SK-N-SH (cell line): ENCODE measurements around the gene DENND5B. TPM values are rescaled to one million over a fixed set of nuclear protein-coding genes. Genes with fewer than 3 reads are reported as not detected.

ENCODE experiments used
- CTCF ChIA-PET: fragments of 300-600, 350-600 bp; formaldehyde crosslinking; extraction: SDS; loops from one replicate; lab custom pipeline; 2021; lab: Yijun Ruan, JAX
- POLR2A ChIA-PET: fragments of 350-600 bp; sonication (Branson Sonifier 250); formaldehyde crosslinking; extraction: SDS; loops from one replicate; lab custom pipeline; 2020; ENCODE audit warnings: antibody characterized with exemption, inconsistent platforms; lab: Yijun Ruan, JAX
- DNase-seq: peaks from one replicate; pipeline ENCODE4 v3.0.0; 2012
- H2AFZ ChIP-seq: fragments of 200-600 bp; sonication (generic); 2 replicates; pipeline ENCODE4 v1.8.1; 2016; ENCODE audit warnings: antibody characterized with exemption, mild to moderate bottlenecking, low read depth
- H3F3A ChIP-seq: fragments of 200-600 bp; sonication (generic); replicated peaks from 2 replicates; pipeline ENCODE3; 2016; ENCODE audit warnings: antibody characterized with exemption, mild to moderate bottlenecking; ENCODE audit not compliant: insufficient read depth
- H3K27ac ChIP-seq, 2 experiments: fragments of 200-500 bp in 1 of 2; fragments of 200-600 bp in 1 of 2; sonication (Bioruptor generic) in 1 of 2; sonication (generic), shearing (Covaris generic) in 1 of 2; 2 replicates each; pipeline versions ENCODE4 v1.5.1 to v1.6.1; 2014 to 2016; ENCODE audit warnings: low read depth in 2 of 2, inconsistent platforms in 1 of 2, low read length in 1 of 2, mild to moderate bottlenecking in 1 of 2, mixed read lengths in 1 of 2
- H3K27me3 ChIP-seq: fragments of 200-600 bp; sonication (generic), shearing (Covaris generic); 2 replicates; pipeline ENCODE4 v1.6.1; 2016; ENCODE audit warnings: mixed run types; ENCODE audit not compliant: insufficient read depth
- H3K36me3 ChIP-seq, 2 experiments: fragments of 200-500 bp in 1 of 2; fragments of 200-600 bp in 1 of 2; sonication (Bioruptor generic) in 1 of 2; sonication (generic) in 1 of 2; replicated peaks in 1 of 2; 2 replicates each; pipeline versions ENCODE3 to v1.5.1; 2014 to 2016; ENCODE audit warnings: low read length in 1 of 2, mild to moderate bottlenecking in 1 of 2; ENCODE audit not compliant: insufficient read depth in 2 of 2, control insufficient read depth in 1 of 2
- H3K4me1 ChIP-seq, 2 experiments: fragments of 200-500 bp in 1 of 2; fragments of 200-600 bp in 1 of 2; sonication (Bioruptor generic) in 1 of 2; sonication (generic), shearing (Covaris generic) in 1 of 2; 2 replicates each; pipeline versions ENCODE4 v1.5.1 to v1.6.1; 2014 to 2016; ENCODE audit warnings: low read depth in 1 of 2, low read length in 1 of 2, mixed run types in 1 of 2; ENCODE audit not compliant: insufficient read depth in 2 of 2, control insufficient read depth in 1 of 2
- H3K4me2 ChIP-seq: fragments of 200-600 bp; sonication (generic), shearing (Covaris generic); 2 replicates; pipeline ENCODE4 v1.6.1; 2017; ENCODE audit warnings: mixed run types
- H3K4me3 ChIP-seq, 2 experiments: fragments of 200-500 bp in 1 of 2; fragments of 200-600 bp in 1 of 2; sonication (Bioruptor generic) in 1 of 2; sonication (generic), shearing (Covaris generic) in 1 of 2; 2 replicates each; pipeline versions ENCODE4 v1.5.1 to v1.8.1; 2014 to 2016; ENCODE audit warnings: low read depth in 2 of 2, inconsistent platforms in 1 of 2, low read length in 1 of 2, mild to moderate bottlenecking in 1 of 2, mixed read lengths in 1 of 2, moderate library complexity in 1 of 2
- H3K79me2 ChIP-seq: fragments of 200-600 bp; sonication (generic); 2 replicates; pipeline ENCODE4 v1.8.1; 2017; ENCODE audit warnings: mild to moderate bottlenecking; ENCODE audit not compliant: insufficient read depth
- H3K9ac ChIP-seq: fragments of 200-600 bp; sonication (generic); 2 replicates; pipeline ENCODE4 v1.6.1; 2017; ENCODE audit warnings: mixed run types
- H3K9me2 ChIP-seq: fragments of 200-600 bp; sonication (generic); 2 replicates; pipeline ENCODE4 v1.6.1; 2017; ENCODE audit warnings: mixed run types
- H3K9me3 ChIP-seq: fragments of 200-600 bp; sonication (generic); 2 replicates; pipeline ENCODE4 v1.6.1; 2017; ENCODE audit warnings: mixed run types, mild to moderate bottlenecking, moderate library complexity
- H4K20me1 ChIP-seq: fragments of 200-600 bp; sonication (generic); 2 replicates; pipeline ENCODE4 v1.6.1; 2017; ENCODE audit warnings: mild to moderate bottlenecking, mixed run types; ENCODE audit not compliant: insufficient read depth
- FOSL2 ChIP-seq: IDR thresholded peaks from 2 replicates; pipeline ENCODE4 v1.4.0; 2012; ENCODE audit warnings: low read depth, mild to moderate bottlenecking, moderate library complexity, borderline replicate concordance
- FOXM1 ChIP-seq: IDR thresholded peaks from 2 replicates; pipeline ENCODE4 v1.4.0; 2012; ENCODE audit warnings: low read depth, mild to moderate bottlenecking
- GATA2 ChIP-seq: sonication (generic); formaldehyde crosslinking; IDR thresholded peaks from 2 replicates; pipeline ENCODE4 v1.5.0; 2020; ENCODE audit warnings: mild to moderate bottlenecking, missing genetic modification reagents
- REST ChIP-seq: IDR thresholded peaks from 2 replicates; pipeline ENCODE4 v1.6.1; 2012; ENCODE audit warnings: mild to moderate bottlenecking, low read depth, low read length, moderate library complexity
- TAF1 ChIP-seq: IDR thresholded peaks from 2 replicates; pipeline ENCODE4 v1.6.1; 2012; ENCODE audit warnings: low read depth, mild to moderate bottlenecking, low read length, moderate library complexity, borderline replicate concordance
- TEAD4 ChIP-seq: IDR thresholded peaks from 2 replicates; pipeline ENCODE4 v1.4.0; 2012; ENCODE audit warnings: mild to moderate bottlenecking, borderline replicate concordance; ENCODE audit not compliant: insufficient read depth
- WGBS: methylation state at CpG from one replicate; pipeline ENCODE4 v1.1.6; 2017; ENCODE audit warnings: low lambda C conversion rate; 5-methylcytosine and 5-hydroxymethylcytosine counted together
- polyA plus RNA-seq, 3 experiments: library from polyadenylated mRNA; depleted of rRNA; stranded (reverse); fragments of >200 nt; gene quantifications; 2 replicates each; pipeline ENCODE4 v1.2.3, GENCODE V29; 2012
- TF ChIP-seq, protein P1 (sequence below): IDR thresholded peaks from 2 replicates; pipeline ENCODE4 v1.4.0; 2012; ENCODE audit warnings: low read depth, borderline replicate concordance
- TF ChIP-seq, protein P2 (sequence below): fragments of 150-350 bp; IDR thresholded peaks from 2 replicates; pipeline ENCODE4 v1.6.1; 2017; ENCODE audit warnings: antibody characterized with exemption, low read length, low read depth, borderline replicate concordance
- TF ChIP-seq, protein P3 (sequence below): fragments of 150-350 bp; IDR thresholded peaks from 2 replicates; pipeline ENCODE4 v1.6.1; 2016; ENCODE audit warnings: mild to moderate bottlenecking, low read depth, low read length

DENND5B gene
- polyA plus RNA-seq, 1 of the 3 experiments (the other 2 are of a cell fraction), result 5.3 TPM

- TF ChIP-seq, protein P1, sequence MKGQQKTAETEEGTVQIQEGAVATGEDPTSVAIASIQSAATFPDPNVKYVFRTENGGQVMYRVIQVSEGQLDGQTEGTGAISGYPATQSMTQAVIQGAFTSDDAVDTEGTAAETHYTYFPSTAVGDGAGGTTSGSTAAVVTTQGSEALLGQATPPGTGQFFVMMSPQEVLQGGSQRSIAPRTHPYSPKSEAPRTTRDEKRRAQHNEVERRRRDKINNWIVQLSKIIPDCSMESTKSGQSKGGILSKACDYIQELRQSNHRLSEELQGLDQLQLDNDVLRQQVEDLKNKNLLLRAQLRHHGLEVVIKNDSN, result no peak
Measured at GRCh38 chr12:31584782-31585181, 6.2 kb downstream of the DENND5B start (continued).

DNA sequence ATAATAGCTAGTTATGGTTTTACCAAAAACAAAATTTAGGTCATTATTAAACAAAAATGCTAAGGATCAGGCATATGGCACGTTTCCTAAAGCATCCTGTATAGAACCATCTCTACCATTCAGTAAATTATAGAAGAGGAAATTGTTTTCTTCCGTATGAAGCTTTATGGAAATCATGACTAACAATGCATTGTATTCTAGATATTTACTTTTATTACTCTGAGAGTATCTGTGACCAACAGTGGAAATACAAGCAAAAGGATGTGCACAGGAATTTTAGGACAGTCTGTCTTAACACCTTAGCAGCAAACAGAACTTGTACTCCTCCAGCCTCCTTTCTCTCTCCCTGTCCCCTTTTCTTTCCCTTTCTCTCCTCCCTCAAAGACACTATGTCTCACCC lies 7.1 kb downstream of the DENND5B start:
- H3K27ac ChIP-seq, result no peak overlapping the region

More for the DNA sequence above, 7.1 kb downstream of the DENND5B start:
- no peak for TF ChIP-seq GATA2 (CRISPR knock-in tag)
- no peak for TF ChIP-seq FOXM1
- TF ChIP-seq, protein P2, sequence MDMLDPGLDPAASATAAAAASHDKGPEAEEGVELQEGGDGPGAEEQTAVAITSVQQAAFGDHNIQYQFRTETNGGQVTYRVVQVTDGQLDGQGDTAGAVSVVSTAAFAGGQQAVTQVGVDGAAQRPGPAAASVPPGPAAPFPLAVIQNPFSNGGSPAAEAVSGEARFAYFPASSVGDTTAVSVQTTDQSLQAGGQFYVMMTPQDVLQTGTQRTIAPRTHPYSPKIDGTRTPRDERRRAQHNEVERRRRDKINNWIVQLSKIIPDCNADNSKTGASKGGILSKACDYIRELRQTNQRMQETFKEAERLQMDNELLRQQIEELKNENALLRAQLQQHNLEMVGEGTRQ, result no peak
- TF ChIP-seq, protein P3, sequence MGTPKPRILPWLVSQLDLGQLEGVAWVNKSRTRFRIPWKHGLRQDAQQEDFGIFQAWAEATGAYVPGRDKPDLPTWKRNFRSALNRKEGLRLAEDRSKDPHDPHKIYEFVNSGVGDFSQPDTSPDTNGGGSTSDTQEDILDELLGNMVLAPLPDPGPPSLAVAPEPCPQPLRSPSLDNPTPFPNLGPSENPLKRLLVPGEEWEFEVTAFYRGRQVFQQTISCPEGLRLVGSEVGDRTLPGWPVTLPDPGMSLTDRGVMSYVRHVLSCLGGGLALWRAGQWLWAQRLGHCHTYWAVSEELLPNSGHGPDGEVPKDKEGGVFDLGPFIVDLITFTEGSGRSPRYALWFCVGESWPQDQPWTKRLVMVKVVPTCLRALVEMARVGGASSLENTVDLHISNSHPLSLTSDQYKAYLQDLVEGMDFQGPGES, result no peak
- TF ChIP-seq TAF1, result no peak
- no peak for TF ChIP-seq FOSL2
- no peak for TF ChIP-seq TEAD4
- no peak for TF ChIP-seq REST
- Histone ChIP-seq H3K27me3 (no peaks in the 10 kb centered on the region), H3K36me3 (no peaks in the 10 kb centered on the region), H4K20me1 (peaks cover 8% of the 10 kb centered on the region; the same call in 1 of the 2 replicates), H3F3A (peaks cover 6% of the 10 kb centered on the region), H2AFZ (no peak overlapping the region), H3K79me2 (peaks cover 92% of the 10 kb centered on the region), H3K4me3 (no peak overlapping the region), H3K4me2 (no peak overlapping the region), H3K9me3 (no peaks in the 10 kb centered on the region), H3K4me1 (peaks cover 3 to 4% of the 10 kb centered on the region in 2 experiments; a peak in 3 of 4 replicates), H3K9me2 (no peaks in the 10 kb centered on the region), H3K9ac (no peak overlapping the region)
- CTCF ChIA-PET, result interaction anchor here (1.2 kb wide), 1 partner anchor 180 kb away, joined by 3 read pairs; no protein-coding TSS in a partner anchor
- POLR2A ChIA-PET, result interaction anchor here (0.5 kb wide), 1 partner anchor 179 kb away, joined by 3 read pairs; no protein-coding TSS in a partner anchor
- 87% methylated on average over 2 of the region's 2 CpGs for WGBS
- DNase-seq, result no peak
